Naive B cell (primary cell): ENCODE measurements around the gene THY1. TPM values are rescaled to one million over a fixed set of nuclear protein-coding genes. Genes with fewer than 3 reads are reported as not detected.
"Not testable (repeated sequence)": the region's sequence is repeated elsewhere in the genome, so short reads cannot be mapped to it uniquely, and the experiment has no call there.

Experiments
- ATAC-seq, 2 donors: fragments of 150-1000 bp; cut with Tn5 transposase; 2 replicates each; pipeline ENCODE4 v1.10.0; 2021; ENCODE audit warnings: low read depth in 2 of 2, mild to moderate bottlenecking in 2 of 2, moderate library complexity in 2 of 2
- DNase-seq: peaks from one replicate; pipeline ENCODE4 v3.0.0; 2022
- H3K27ac Mint-ChIP-seq, 6 donors: one replicate each; pipeline ENCODE4 v1.8.0; 2020 to 2022; ENCODE audit warnings: mild to moderate bottlenecking in 6 of 6, mixed read lengths in 6 of 6, moderate library complexity in 5 of 6, inconsistent platforms in 2 of 6
- H3K27me3 Mint-ChIP-seq, 3 donors: one replicate each; pipeline ENCODE4 v1.8.0; 2021 to 2022; ENCODE audit warnings: mixed read lengths in 3 of 3, mild to moderate bottlenecking in 1 of 3
- H3K36me3 Mint-ChIP-seq, 2 donors: one replicate each; pipeline ENCODE4 v1.8.0; 2020 to 2022; ENCODE audit warnings: mixed read lengths in 2 of 2, inconsistent platforms in 1 of 2, mild to moderate bottlenecking in 1 of 2
- H3K4me1 Mint-ChIP-seq, 3 donors: one replicate each; pipeline ENCODE4 v1.8.0; 2020 to 2022; ENCODE audit warnings: mixed read lengths in 3 of 3, inconsistent platforms in 1 of 3, mild to moderate bottlenecking in 1 of 3, moderate library complexity in 1 of 3
- H3K4me3 Mint-ChIP-seq, 8 donors: one replicate each; pipeline ENCODE4 v1.8.0; 2020 to 2022; ENCODE audit warnings: mild to moderate bottlenecking in 8 of 8, mixed read lengths in 8 of 8, moderate library complexity in 8 of 8, inconsistent platforms in 2 of 8
- H3K9me3 Mint-ChIP-seq, 7 donors: one replicate each; pipeline ENCODE4 v1.8.0; 2020 to 2022; ENCODE audit warnings: mixed read lengths in 7 of 7, mild to moderate bottlenecking in 5 of 7, inconsistent platforms in 2 of 7, moderate library complexity in 1 of 7
- polyA plus RNA-seq, 6 donors: library from polyadenylated mRNA; unstranded; fragments of 300-500 nt; fragmentation: Illumina TruSeq; gene quantifications; one replicate each; pipeline ENCODE4 v1.2.3, GENCODE V29; 2021; ENCODE audit warnings: low read depth in 6 of 6

The THY1 gene
- not detected for polyA plus RNA-seq

DNA sequence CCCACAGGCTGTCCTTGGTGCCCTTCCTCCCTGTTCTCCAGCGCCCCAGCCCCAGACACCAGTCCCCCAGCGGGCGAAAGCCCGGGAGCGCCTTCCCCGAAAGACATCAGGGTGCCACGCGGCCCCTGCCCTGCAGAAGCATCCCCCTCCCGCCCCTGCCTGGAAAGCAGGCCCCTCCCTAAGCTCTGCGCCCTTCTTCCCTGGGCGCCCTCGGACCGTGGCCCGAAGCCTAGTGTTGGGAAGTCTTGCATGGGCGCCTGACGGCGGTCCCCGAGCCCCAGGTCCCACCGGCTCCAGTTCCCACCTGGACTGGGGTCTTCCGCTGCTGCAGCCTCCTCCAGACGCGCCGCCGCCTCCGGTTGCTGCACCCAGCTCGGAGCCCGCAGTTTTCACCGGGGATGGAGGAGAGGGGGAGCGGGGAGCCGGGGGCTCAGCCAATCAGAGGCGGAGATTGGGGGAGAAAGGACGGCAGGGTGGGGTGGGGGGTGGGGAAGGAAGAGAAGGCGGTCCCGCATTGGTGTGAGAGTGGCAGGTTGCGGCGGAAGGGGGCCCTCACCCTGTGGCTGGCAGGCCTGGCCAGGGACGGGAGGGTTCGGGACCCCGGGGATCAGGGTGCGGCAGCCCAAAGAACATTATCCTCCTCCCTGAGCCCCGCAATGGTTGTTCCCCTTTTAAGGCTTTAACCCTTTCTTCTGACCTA is at the start of gene THY1:
Gene THY1, minus strand, starts transcription at position 364 of the 700 bp plus-strand sequence. CDS start 2,267 bp downstream, outside the sequence.
- Mint-ChIP-seq H3K27ac (peak within 1 kb of the TSS in 1 of 6 donors; percentile 39), H3K4me1 (peaks cover 9 to 22% (median 15%) of the 10 kb centered on the region in 3 donors), H3K4me3 (peak within 1 kb of the TSS in 7 of 8 donors; percentile 23 to 77 (median 68)), H3K9me3 (peaks cover 0 to 2% (median 0%) of the 10 kb centered on the region in 7 donors), H3K36me3 (peaks cover 0 to 4% of the 10 kb centered on the region in 2 donors), H3K27me3 (peaks cover 63 to 81% (median 69%) of the 10 kb centered on the region in 3 donors)
- ATAC-seq: no peak
- no peak for DNase-seq

DNA sequence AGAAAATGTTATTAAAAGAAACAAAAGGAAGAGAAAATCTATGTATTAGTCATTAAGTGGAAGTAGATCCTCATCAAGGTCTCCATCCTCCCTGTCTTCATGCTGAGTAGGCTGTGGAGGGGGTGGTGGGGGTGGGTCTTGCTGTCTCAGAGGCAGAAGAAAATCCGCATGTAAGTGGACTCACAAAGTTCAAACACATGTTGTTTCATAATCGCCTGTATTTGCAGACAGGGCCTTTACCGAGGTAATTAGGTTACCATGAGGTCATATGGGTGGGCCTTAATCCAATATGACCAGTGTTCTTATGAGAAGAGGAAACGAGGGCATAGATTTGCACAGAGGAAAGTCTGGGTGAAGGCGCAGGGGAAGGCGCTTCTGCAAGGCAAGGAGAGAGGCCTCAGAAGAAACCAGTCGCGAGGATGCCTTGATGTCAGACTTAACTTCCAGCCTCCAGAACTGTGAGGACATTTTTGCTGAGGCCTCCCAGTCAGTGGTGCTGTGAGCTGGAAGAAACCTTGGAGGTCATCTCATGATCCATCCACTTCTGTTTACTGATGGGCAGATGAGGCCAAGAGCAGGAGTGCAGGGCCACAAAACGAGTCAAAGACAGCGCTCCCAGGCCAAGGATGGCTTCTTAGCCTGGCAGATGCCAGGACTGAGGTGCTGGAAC is 49.3 kb upstream of the THY1 start:
- DNase-seq (no peak), ATAC-seq (no peak)
- H3K9me3 Mint-ChIP-seq: peaks cover 0 to 14% (median 10%) of the 10 kb centered on the region in 7 donors
- peaks cover 9 to 10% of the 10 kb centered on the region in 2 donors for H3K36me3 Mint-ChIP-seq
- H3K27ac Mint-ChIP-seq: no peak overlapping the region
- no peak overlapping the region for H3K4me3 Mint-ChIP-seq
- H3K27me3 Mint-ChIP-seq: peaks cover 38 to 67% (median 48%) of the 10 kb centered on the region in 3 donors
- H3K4me1 Mint-ChIP-seq: no peaks in the 10 kb centered on the region

DNA sequence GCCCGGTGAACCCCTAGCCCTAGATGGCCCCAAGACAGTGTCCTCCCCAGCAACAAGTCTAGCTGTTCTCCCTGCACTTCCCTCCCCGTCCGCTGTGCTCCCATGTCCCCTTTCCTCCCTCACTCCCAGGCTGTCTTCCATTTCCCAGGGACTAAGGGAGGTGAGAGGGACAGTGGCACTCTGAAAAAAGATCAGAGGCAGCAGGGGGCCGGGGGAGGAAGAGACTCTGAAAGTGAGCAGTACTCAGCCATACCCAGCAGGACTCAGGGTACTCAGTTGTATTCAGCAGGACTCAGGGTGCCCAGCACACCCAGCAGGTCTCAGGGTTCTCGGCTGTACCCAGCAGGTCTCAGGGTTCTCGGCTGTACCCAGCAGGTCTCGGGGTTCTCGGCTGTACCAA is 48.4 kb upstream of the THY1 start:
- Mint-ChIP-seq H3K27me3 (peaks cover 38 to 64% (median 53%) of the 10 kb centered on the region in 3 donors), H3K4me3 (no peak overlapping the region), H3K36me3 (peaks cover 13 to 19% of the 10 kb centered on the region in 2 donors), H3K9me3 (peaks cover 0 to 24% (median 19%) of the 10 kb centered on the region in 7 donors), H3K27ac (no peak overlapping the region), H3K4me1 (no peaks in the 10 kb centered on the region)
- DNase-seq (no peak), ATAC-seq (no peak)

DNA sequence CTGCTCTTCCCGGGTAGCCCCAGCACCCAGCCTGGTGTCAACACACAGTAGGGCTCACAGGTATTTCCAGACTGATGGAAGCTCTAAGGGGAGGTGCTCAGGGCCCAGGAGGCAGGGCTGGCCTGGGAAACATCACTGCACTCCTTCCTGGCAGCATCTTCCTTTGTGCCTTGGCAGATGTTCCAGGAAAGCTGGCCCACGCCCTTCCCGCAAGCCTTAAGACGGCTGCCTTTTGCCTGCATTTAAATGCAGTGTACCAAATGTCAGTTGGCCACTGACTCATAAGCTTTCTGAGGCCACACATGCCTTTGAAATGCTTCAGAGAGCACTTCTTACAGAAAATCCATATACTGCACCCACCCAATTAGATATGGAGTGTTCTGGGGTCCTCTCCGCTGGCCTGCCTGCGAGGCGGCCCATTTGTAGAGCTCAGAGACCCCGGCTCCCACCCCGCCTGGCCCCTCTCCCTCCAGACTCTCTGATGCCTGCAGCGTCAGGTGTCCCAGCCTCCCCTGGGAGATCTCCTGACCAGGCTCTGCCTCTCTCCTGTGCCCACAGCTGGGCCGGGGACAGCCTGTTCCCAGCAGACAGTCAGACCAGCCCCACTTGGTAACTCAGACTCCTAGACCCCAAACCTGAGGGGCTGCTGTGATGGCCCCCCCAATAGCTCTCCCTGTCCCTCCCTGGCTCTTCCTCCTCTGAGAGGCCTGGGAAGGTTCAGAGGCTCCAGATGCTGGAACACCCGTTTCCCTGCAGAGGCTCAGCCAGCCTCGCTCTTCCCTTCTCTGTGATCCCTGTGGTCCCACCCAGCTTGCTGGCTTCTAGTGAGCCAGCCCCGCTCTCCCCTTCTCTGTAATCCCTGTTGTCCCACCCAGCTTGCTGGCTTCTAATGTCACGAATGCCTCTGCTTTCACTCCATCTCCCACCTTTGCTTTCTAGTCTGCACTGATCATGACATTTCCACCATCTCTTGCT is 47.6 kb upstream of the THY1 start:
- Mint-ChIP-seq H3K9me3 (peaks cover 0 to 31% (median 25%) of the 10 kb centered on the region in 7 donors), H3K4me1 (no peaks in the 10 kb centered on the region), H3K27ac (no peak overlapping the region), H3K4me3 (peak overlapping the region in 1 of 8 donors; percentile 66), H3K36me3 (peaks cover 14 to 20% of the 10 kb centered on the region in 2 donors), H3K27me3 (peaks cover 34 to 56% (median 52%) of the 10 kb centered on the region in 3 donors)
- DNase-seq (no peak), ATAC-seq (no peak)

GRCh38 chr11:119469506-119469905 is 46.5 kb upstream of the THY1 start:
- Mint-ChIP-seq H3K4me1 (no peaks in the 10 kb centered on the region), H3K27me3 (peaks cover 28 to 63% (median 55%) of the 10 kb centered on the region in 3 donors)

DNA sequence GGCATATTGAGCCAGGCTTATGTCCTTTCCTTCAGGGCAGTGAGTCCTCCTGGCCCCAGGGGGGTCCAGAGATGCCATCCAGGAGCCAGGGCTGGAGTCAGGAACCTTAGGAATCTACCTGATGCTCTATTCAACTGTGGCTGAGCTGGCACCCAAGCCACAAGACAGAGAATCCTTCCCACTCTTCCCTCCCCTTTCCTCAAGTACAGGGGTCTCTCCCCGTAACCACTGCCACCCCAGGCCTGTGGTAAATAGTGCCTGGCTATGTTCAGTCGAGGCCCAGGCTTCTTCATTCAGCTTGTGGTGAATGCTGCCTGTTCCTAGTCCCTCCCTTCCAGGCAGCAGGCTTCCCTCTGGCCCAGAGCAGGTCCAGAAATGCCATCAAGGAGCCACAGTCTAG is 45.5 kb upstream of the THY1 start:
- no peaks in the 10 kb centered on the region for H3K4me1 Mint-ChIP-seq
- ATAC-seq: no peak
- peaks cover 0 to 48% (median 36%) of the 10 kb centered on the region in 7 donors for H3K9me3 Mint-ChIP-seq
- no peak overlapping the region for H3K4me3 Mint-ChIP-seq
- H3K36me3 Mint-ChIP-seq: peaks cover 20 to 21% of the 10 kb centered on the region in 2 donors
- no peak for DNase-seq
- peaks cover 22 to 71% (median 56%) of the 10 kb centered on the region in 3 donors for H3K27me3 Mint-ChIP-seq
- H3K27ac Mint-ChIP-seq: no peak overlapping the region

More at GRCh38 chr11:119469506-119469905, 46.5 kb upstream of the THY1 start:
- H3K4me3 Mint-ChIP-seq: no peak overlapping the region
- DNase-seq (no peak), ATAC-seq (no peak)
- H3K9me3 Mint-ChIP-seq: peaks cover 0 to 42% (median 34%) of the 10 kb centered on the region in 7 donors
- peaks cover 20 to 21% of the 10 kb centered on the region in 2 donors for H3K36me3 Mint-ChIP-seq
- H3K27ac Mint-ChIP-seq: no peak overlapping the region

- peaks cover 5 to 25% (median 20%) of the 10 kb centered on the region in 7 donors for H3K9me3 Mint-ChIP-seq
- DNase-seq (no peak), ATAC-seq (no peak)
- no peak overlapping the region for H3K4me3 Mint-ChIP-seq
- peaks cover 0 to 4% (median 3%) of the 10 kb centered on the region in 3 donors for H3K4me1 Mint-ChIP-seq
- H3K27ac Mint-ChIP-seq: no peak overlapping the region
- peaks cover 2 to 14% of the 10 kb centered on the region in 2 donors for H3K36me3 Mint-ChIP-seq
- H3K27me3 Mint-ChIP-seq: peaks cover 0 to 47% (median 37%) of the 10 kb centered on the region in 3 donors
Observed at GRCh38 chr11:119461229-119461963, 38.4 kb upstream of the THY1 start.

GRCh38 chr11:119460582-119460981 is 37.6 kb upstream of the THY1 start:
- no peak for ATAC-seq

DNA sequence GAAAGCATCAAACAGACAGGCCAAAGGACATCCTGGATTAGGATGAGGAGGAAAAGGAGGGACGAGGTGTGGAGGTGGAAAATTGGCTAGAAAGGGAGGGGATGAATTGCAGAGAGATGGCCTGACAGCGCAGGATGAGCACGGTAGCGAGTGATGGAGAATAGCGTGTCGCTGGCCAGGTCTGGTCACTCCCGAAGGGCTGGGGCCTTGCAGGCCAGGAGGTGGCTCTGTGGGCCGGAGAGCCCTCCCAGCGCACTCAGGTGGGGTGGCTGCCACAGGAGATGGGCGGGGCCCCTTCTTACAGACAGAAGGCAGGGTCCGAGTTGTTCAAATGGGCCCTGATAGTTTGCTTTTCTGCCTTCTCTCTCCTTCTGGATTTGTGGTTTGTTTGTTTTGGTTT is 37.1 kb upstream of the THY1 start:
- H3K4me1 Mint-ChIP-seq: peaks cover 0 to 4% (median 3%) of the 10 kb centered on the region in 3 donors
- H3K9me3 Mint-ChIP-seq: peaks cover 5 to 12% (median 8%) of the 10 kb centered on the region in 7 donors
- H3K27ac Mint-ChIP-seq: no peak overlapping the region
- DNase-seq (no peak), ATAC-seq (no peak)
- H3K27me3 Mint-ChIP-seq: peaks cover 0 to 46% (median 39%) of the 10 kb centered on the region in 3 donors
- H3K4me3 Mint-ChIP-seq: no peak overlapping the region
- peaks cover 0 to 7% of the 10 kb centered on the region in 2 donors for H3K36me3 Mint-ChIP-seq

More at GRCh38 chr11:119460582-119460981, 37.6 kb upstream of the THY1 start:
- Mint-ChIP-seq H3K27me3 (peaks cover 0 to 43% (median 42%) of the 10 kb centered on the region in 3 donors), H3K27ac (no peak overlapping the region), H3K9me3 (peaks cover 5 to 17% (median 12%) of the 10 kb centered on the region in 7 donors), H3K4me3 (no peak overlapping the region), H3K4me1 (peaks cover 0 to 4% (median 3%) of the 10 kb centered on the region in 3 donors), H3K36me3 (peaks cover 0 to 12% of the 10 kb centered on the region in 2 donors)
- no peak for DNase-seq

- Mint-ChIP-seq H3K27me3 (peaks cover 0 to 46% (median 34%) of the 10 kb centered on the region in 3 donors), H3K4me1 (peaks cover 0 to 4% (median 3%) of the 10 kb centered on the region in 3 donors), H3K36me3 (peaks cover 0 to 6% of the 10 kb centered on the region in 2 donors), H3K27ac (no peak overlapping the region), H3K4me3 (no peak overlapping the region), H3K9me3 (peaks cover under 1 to 6% (median 5%) of the 10 kb centered on the region in 7 donors)
- ATAC-seq: no peak
- DNase-seq: no peak
Observed at GRCh38 chr11:119459293-119459976, 36.5 kb upstream of the THY1 start.

- DNase-seq, H3K27ac Mint-ChIP-seq, H3K36me3 Mint-ChIP-seq, ATAC-seq, H3K9me3 Mint-ChIP-seq, H3K4me1 Mint-ChIP-seq, H3K4me3 Mint-ChIP-seq: not testable (repeated sequence)
- H3K27me3 Mint-ChIP-seq: peaks cover 22 to 58% (median 32%) of the 10 kb centered on the region in 3 donors
Observed at GRCh38 chr11:119455708-119456107, 32.7 kb upstream of the THY1 start.

DNA sequence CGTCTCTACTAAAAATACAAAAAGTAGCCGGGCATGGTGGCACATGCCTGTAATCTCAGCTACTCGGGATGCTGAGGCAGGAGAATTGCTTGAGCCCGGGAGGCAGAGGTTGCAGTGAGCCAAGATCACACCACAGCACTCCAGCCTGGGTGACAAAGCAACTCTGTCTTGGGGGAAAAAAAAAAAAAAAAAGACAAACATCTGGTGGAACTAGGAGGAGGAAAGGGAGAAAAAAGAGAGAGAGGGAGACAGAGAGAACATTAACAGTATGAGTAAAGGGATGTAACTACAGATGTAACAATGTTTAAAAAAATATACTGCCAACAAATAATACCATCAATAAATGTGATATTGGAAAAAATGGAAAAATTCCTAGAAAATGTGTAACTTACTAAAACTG is 32.3 kb upstream of the THY1 start:
- peaks cover 25 to 61% (median 32%) of the 10 kb centered on the region in 3 donors for H3K27me3 Mint-ChIP-seq
- not testable (repeated sequence) for H3K4me3 Mint-ChIP-seq, H3K9me3 Mint-ChIP-seq, ATAC-seq, DNase-seq, H3K4me1 Mint-ChIP-seq, H3K36me3 Mint-ChIP-seq
- H3K27ac Mint-ChIP-seq: peak overlapping the region in 1 of 6 donors; percentile 59
